ENCODE measurements around the gene FREY1. TPM values are rescaled to one million over a fixed set of nuclear protein-coding genes. Genes with fewer than 3 reads are reported as not detected.

Gene FREY1
- total RNA-seq, 1 donor from 2014 or later, result not detected

DNA sequence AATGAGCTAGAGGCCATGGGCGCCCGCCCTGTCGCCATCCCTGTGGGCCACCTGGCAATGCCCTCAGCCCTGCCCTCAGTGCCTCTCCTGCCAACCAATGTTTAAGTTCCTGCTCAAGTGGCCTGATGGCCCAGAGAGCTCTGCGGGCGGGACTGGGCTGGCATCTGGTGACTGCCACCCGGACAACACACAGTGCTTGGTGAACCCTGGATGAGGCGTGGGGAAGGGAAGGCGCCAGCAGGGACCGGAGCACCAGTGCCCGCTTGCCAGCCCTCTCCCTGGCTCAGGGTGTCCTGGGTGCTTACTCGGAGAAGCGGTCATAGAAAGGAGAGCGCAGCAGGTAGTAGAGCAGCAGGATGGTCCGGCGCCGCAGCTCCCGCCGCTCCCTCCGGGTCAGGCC lies 6.4 kb upstream of the FREY1 start:
- peaks cover 24% of the 10 kb centered on the region for H3K4me1 ChIP-seq
- peaks cover 0 to 57% of the 10 kb centered on the region in 2 donors for H3K36me3 ChIP-seq
- TF ChIP-seq POLR2AphosphoS5 (IDR thresholded peaks at IDR 0.05; ENCODE audit: insufficient read depth in 1 of 2, low read depth in 1 of 2), result no peak
- TF ChIP-seq, protein P1, sequence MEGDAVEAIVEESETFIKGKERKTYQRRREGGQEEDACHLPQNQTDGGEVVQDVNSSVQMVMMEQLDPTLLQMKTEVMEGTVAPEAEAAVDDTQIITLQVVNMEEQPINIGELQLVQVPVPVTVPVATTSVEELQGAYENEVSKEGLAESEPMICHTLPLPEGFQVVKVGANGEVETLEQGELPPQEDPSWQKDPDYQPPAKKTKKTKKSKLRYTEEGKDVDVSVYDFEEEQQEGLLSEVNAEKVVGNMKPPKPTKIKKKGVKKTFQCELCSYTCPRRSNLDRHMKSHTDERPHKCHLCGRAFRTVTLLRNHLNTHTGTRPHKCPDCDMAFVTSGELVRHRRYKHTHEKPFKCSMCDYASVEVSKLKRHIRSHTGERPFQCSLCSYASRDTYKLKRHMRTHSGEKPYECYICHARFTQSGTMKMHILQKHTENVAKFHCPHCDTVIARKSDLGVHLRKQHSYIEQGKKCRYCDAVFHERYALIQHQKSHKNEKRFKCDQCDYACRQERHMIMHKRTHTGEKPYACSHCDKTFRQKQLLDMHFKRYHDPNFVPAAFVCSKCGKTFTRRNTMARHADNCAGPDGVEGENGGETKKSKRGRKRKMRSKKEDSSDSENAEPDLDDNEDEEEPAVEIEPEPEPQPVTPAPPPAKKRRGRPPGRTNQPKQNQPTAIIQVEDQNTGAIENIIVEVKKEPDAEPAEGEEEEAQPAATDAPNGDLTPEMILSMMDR (IDR thresholded peaks at IDR 0.05), result no peak
- no peak for TF ChIP-seq POLR2A (IDR thresholded peaks at IDR 0.05)
- no peaks in the 10 kb centered on the region for H3K27me3 ChIP-seq
- no peak for DNase-seq (ENCODE audit: extremely low spot score in 2 of 2)
- no peak overlapping the region for H3K27ac ChIP-seq
- intact Hi-C loops (cut with DNase I), result no loop called here
- H3K9me3 ChIP-seq, result no peaks in the 10 kb centered on the region
- H3K4me3 ChIP-seq, result no peak overlapping the region

DNA sequence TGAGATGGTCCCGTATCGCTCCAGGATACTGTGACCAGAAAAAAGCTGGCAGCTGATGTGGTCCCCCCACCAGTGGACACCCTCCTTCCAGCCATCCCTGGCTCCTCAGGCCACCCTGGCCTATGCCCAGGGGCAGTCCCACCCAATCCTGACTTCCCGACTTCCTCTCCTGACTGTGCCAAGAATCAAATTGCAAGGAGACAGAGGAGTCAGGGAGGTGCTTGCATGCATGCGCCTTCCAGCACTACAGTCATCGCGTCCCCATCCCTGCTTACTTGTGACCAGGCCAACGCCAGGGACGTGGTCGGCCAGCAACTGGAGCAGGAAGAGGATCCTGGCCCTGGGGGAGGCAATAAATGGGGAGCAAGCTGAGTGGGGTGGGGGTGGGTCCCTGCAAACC lies 3.6 kb upstream of the FREY1 start:
- DNase-seq (ENCODE audit: extremely low spot score in 2 of 2), result no peak
- Histone ChIP-seq H3K9me3 (no peaks in the 10 kb centered on the region), H3K27me3 (no peaks in the 10 kb centered on the region), H3K36me3 (peaks cover 0 to 50% of the 10 kb centered on the region in 2 donors), H3K4me1 (peaks cover 24% of the 10 kb centered on the region), H3K27ac (no peak overlapping the region), H3K4me3 (no peak overlapping the region)
- TF ChIP-seq, protein P1 (IDR thresholded peaks at IDR 0.05), result no peak
- no peak for TF ChIP-seq POLR2A (IDR thresholded peaks at IDR 0.05)
- no peak for TF ChIP-seq POLR2AphosphoS5 (IDR thresholded peaks at IDR 0.05; ENCODE audit: insufficient read depth in 1 of 2, low read depth in 1 of 2)
- intact Hi-C loops (cut with DNase I), result no loop called here

DNA sequence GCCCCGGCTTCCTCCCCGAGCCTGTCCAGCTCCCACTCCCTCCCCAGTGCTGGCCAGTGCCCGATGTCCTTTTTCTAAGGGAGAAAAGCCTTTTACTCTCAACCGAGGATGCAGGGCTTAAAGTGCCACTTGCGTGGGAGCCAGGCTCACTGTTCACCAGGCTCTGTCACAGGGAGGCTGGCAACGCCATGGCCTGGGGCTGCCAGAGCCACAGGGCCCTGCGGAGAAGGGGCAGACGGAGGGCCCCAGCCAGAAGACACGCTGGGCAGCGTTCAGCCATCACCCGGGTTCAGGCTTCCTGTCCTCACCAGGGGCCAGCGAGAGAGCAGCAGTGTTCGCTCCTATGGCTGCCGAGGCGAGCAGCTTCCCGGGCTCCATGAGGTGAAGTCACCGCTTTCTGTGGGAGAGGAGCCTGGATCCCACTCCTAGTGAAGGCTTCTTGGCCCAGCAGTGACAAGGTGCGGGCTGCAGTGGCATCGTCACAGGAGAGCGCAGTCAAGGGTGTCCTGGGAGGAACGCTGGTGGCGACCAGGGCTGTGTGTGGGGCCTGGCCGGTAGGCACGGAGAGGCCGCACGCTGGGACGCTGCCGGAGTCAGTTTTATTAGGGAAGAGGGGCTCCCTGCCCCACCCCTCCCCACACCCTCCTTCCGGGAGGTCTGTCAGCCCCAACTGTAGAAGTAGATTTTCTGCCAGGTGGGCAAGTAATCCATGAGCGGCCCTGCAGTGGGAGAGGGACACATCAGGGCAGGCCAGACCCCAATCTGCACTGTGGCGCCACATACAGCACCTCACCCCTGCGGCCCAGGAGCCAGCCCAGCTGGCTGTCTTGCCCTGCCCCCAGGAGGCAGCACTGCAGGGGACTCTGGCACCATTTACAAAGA lies 2.8 kb upstream of the FREY1 start:
- intact Hi-C loops (cut with DNase I), result no loop called here
- TF ChIP-seq, protein P1 (IDR thresholded peaks at IDR 0.05), result no peak
- TF ChIP-seq POLR2AphosphoS5 (IDR thresholded peaks at IDR 0.05; ENCODE audit: insufficient read depth in 1 of 2, low read depth in 1 of 2) (no peak), POLR2A (IDR thresholded peaks at IDR 0.05) (no peak)
- H3K36me3 ChIP-seq, result peaks cover 0 to 47% of the 10 kb centered on the region in 2 donors

DNA sequence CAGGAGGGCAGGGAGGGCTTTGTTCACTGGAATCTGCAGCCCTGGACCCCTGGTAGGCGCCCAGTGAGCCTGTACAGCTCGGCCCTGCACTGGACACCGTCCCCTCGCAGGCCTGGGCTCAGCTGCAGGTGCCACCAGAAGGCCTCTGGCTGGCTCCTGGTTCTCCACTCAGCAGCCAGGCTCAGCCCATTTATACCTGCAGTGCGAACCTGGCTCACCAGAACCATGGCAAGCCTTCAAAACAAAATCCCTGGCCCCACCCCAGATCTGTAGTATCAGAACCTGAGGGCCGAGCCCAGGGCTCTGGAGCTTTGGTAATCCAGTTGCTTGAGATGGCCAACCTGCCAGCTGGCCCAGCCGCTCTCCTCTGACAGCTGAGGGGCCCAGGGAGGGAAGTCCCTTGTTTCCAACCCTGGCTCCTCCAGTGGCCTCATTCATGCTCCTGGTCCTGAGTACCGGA lies 870 bp upstream of the FREY1 start:
- no peaks in the 10 kb centered on the region for H3K27me3 ChIP-seq
- H3K27ac ChIP-seq, result no peak overlapping the region
- peaks cover 23% of the 10 kb centered on the region for H3K4me1 ChIP-seq
- no peaks in the 10 kb centered on the region for H3K9me3 ChIP-seq
- intact Hi-C loops (cut with DNase I), result no loop called here
- no peak for DNase-seq (ENCODE audit: extremely low spot score in 2 of 2)
- TF ChIP-seq, protein P1 (IDR thresholded peaks at IDR 0.05), result no peak
- no peak for TF ChIP-seq POLR2AphosphoS5 (IDR thresholded peaks at IDR 0.05; ENCODE audit: insufficient read depth in 1 of 2, low read depth in 1 of 2)
- TF ChIP-seq POLR2A (IDR thresholded peaks at IDR 0.05), result no peak
- H3K4me3 ChIP-seq, result no peak overlapping the region
- peaks cover 0 to 28% of the 10 kb centered on the region in 2 donors for H3K36me3 ChIP-seq

More for the DNA sequence above, 2.8 kb upstream of the FREY1 start:
- H3K4me3 ChIP-seq, result no peak overlapping the region
- H3K4me1 ChIP-seq, result peaks cover 23% of the 10 kb centered on the region
- H3K27me3 ChIP-seq, result no peaks in the 10 kb centered on the region
- H3K9me3 ChIP-seq, result no peaks in the 10 kb centered on the region
- no peak for DNase-seq (ENCODE audit: extremely low spot score in 2 of 2)
- H3K27ac ChIP-seq, result no peak overlapping the region
